ENCODE results near the gene ORM1. TPM values are rescaled to one million over a fixed set of nuclear protein-coding genes. Genes with fewer than 3 reads are reported as not detected.

Gene ORM1
- polyA plus RNA-seq, 3 donors = 2.2 to 4.9 (median 2.8) TPM

- no peak overlapping the region for H3K9ac ChIP-seq (ENCODE audit: insufficient read depth, low read length, poor library complexity, severe bottlenecking)
- Mint-ChIP-seq H3K4me1 (peaks cover 4% of the 10 kb centered on the region), H3K27ac (no peak overlapping the region), H3K36me3 (no peaks in the 10 kb centered on the region), H3K9me3 (no peaks in the 10 kb centered on the region), H3K4me3 (no peak overlapping the region), H3K27me3 (ENCODE audit: low read depth in 3 of 3) (peaks cover 3 to 8% (median 6%) of the 10 kb centered on the region in 3 donors)
- no peaks in the 10 kb centered on the region for H3K79me2 ChIP-seq (ENCODE audit: insufficient read depth, low read length)
- H2AFZ ChIP-seq (ENCODE audit: insufficient read depth, low read depth, low read length, poor library complexity, severe bottlenecking) = no peak overlapping the region
- peak in 1 of 3 donors; percentile 2 for DNase-seq
- no peak overlapping the region for H3K4me3 ChIP-seq (replicated peaks in 1 of 3; ENCODE audit: low read depth in 2 of 3, low read length in 3 of 3)
- no peak overlapping the region for H3K27ac ChIP-seq (ENCODE audit: low read depth in 1 of 2, low read length in 2 of 2)
- no peak overlapping the region for H3K4me2 ChIP-seq (replicated peaks; ENCODE audit: extremely low read depth, low read length, poor library complexity, severe bottlenecking)
- intact Hi-C loops (cut with micrococcal nuclease) = loop anchor here in 1 of 2 donors (5.0 kb wide), 1 partner anchor 147 kb away; the partner anchor contains the start of gene COL27A1
- no peaks in the 10 kb centered on the region for H3K4me1 ChIP-seq (ENCODE audit: control insufficient read depth in 1 of 2, insufficient read depth in 2 of 2, low read length in 2 of 2)
- no peaks in the 10 kb centered on the region for H3K27me3 ChIP-seq (ENCODE audit: control insufficient read depth in 2 of 2, insufficient read depth in 2 of 2, low read length in 2 of 2)
- no peak for TF ChIP-seq CTCF (IDR thresholded peaks at IDR 0.05)
- 91% methylated on average over 9 of the region's 10 CpGs for WGBS (ENCODE audit: insufficient coverage)
- H3K9me3 ChIP-seq (replicated peaks in 1 of 2; ENCODE audit: control insufficient read depth in 1 of 2, insufficient read depth in 1 of 2, low read length in 2 of 2) = no peaks in the 10 kb centered on the region
- no peaks in the 10 kb centered on the region for H4K20me1 ChIP-seq (ENCODE audit: insufficient read depth, low read length)
- H3K36me3 ChIP-seq (replicated peaks in 1 of 2; ENCODE audit: control insufficient read depth in 1 of 2, insufficient read depth in 2 of 2, low read length in 2 of 2) = no peaks in the 10 kb centered on the region
These were observed 18.3 kb upstream of the ORM1 start for GRCh38 chr9:114304416-114305188.

- H3K4me3 ChIP-seq (replicated peaks in 1 of 3; ENCODE audit: low read depth in 2 of 3, low read length in 3 of 3) = no peak overlapping the region
- no peak overlapping the region for H3K27ac Mint-ChIP-seq
- H3K9me3 Mint-ChIP-seq = no peaks in the 10 kb centered on the region
These were observed 15.0 kb upstream of the ORM1 start for GRCh38 chr9:114307899-114308267.

More at GRCh38 chr9:114307899-114308267, 15.0 kb upstream of the ORM1 start:
- no peak overlapping the region for H3K4me3 Mint-ChIP-seq
- H3K27me3 ChIP-seq (ENCODE audit: control insufficient read depth in 2 of 2, insufficient read depth in 2 of 2, low read length in 2 of 2) = no peaks in the 10 kb centered on the region
- H3K36me3 Mint-ChIP-seq = no peaks in the 10 kb centered on the region
- no peak overlapping the region for H3K4me2 ChIP-seq (replicated peaks; ENCODE audit: extremely low read depth, low read length, poor library complexity, severe bottlenecking)
- 95% methylated on average over 3 of the region's 6 CpGs for WGBS (ENCODE audit: insufficient coverage)
- no peaks in the 10 kb centered on the region for H3K36me3 ChIP-seq (replicated peaks in 1 of 2; ENCODE audit: control insufficient read depth in 1 of 2, insufficient read depth in 2 of 2, low read length in 2 of 2)
- H3K4me1 ChIP-seq (ENCODE audit: control insufficient read depth in 1 of 2, insufficient read depth in 2 of 2, low read length in 2 of 2) = no peaks in the 10 kb centered on the region
- H3K79me2 ChIP-seq (ENCODE audit: insufficient read depth, low read length) = no peaks in the 10 kb centered on the region
- no peak overlapping the region for H3K27ac ChIP-seq (ENCODE audit: low read depth in 1 of 2, low read length in 2 of 2)
- H3K9ac ChIP-seq (ENCODE audit: insufficient read depth, low read length, poor library complexity, severe bottlenecking) = no peak overlapping the region
- peaks cover 2 to 6% (median 3%) of the 10 kb centered on the region in 3 donors for H3K27me3 Mint-ChIP-seq (ENCODE audit: low read depth in 3 of 3)
- DNase-seq = peak in 1 of 3 donors; percentile 1
- no peaks in the 10 kb centered on the region for H3K9me3 ChIP-seq (replicated peaks in 1 of 2; ENCODE audit: control insufficient read depth in 1 of 2, insufficient read depth in 1 of 2, low read length in 2 of 2)
- H2AFZ ChIP-seq (ENCODE audit: insufficient read depth, low read depth, low read length, poor library complexity, severe bottlenecking) = no peak overlapping the region
- H4K20me1 ChIP-seq (ENCODE audit: insufficient read depth, low read length) = no peaks in the 10 kb centered on the region
- intact Hi-C loops (cut with micrococcal nuclease) = no loop called here
- no peak for TF ChIP-seq CTCF (IDR thresholded peaks at IDR 0.05)
- H3K4me1 Mint-ChIP-seq = peaks cover 4% of the 10 kb centered on the region
